Globus pallidus (tissue), 1 donor: ENCODE measurements around the gene PCCA.
A peak's percentile ranks its signal among the peaks of the same experiment; 100 is the strongest.
"Not testable (repeated sequence)": the region's sequence is repeated elsewhere in the genome, so short reads cannot be mapped to it uniquely, and the experiment has no call there.

Source experiments
- DNase-seq: peaks from one replicate; pipeline ENCODE4 v3.0.0-alpha.2; 2015; ENCODE audit warnings: low spot score

The PCCA gene

DNA sequence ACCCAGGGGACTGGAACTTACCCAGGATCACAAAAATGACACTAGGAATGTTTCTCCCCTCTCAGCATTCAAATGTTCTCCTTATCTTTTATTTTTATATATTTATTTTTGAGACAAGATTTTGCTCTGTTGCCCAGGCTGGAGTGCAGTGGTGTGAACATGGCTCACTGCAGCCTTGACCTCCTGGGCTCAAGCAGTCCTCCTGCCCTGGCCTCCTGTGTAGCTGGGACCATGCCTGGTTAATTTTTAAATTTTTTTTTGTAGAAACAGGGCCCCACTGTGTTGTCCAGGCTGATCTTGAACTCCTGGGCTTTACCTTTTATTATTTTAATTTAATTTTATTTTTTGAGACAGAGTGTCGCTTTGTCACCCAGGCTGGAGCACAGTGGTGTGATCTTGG lies 108.2 kb downstream of the PCCA start:
- no peak for DNase-seq

DNA sequence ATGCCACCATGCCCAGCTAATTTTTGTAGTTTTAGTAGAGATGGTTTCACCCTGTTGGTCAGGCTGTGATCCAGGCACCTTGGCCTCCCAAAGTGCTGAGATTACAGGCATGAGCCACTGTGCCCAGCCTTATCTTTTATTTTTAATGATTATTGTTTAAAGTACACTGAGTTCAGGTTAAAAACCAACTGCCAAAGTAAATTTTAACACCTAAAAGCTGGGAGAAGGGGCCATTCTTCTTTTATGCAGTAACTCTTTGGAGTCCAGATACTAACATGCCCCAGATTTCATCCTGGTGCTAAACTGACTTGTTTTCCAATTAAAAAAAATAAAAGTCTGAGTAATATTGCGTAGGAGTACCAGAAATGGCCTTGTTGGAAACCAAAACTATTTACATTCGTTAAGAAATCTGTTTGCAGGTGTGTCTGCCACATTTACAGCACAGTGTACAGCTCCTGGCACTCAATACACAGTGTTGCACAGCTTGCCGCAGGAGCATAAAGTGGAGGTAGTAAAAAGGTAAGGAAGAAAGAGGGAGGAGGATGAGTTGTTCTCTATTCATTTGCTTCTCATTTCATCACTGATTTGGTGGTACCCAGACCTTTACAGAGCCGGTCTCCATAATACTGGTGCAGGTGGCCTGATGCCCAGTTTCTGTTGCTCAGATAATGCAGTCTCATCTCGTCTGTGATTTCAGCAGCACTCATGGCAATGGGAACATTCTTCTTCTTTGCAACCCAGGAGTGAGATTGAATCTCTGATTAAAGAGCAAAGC lies 108.9 kb downstream of the PCCA start:
- no peak for DNase-seq

DNA sequence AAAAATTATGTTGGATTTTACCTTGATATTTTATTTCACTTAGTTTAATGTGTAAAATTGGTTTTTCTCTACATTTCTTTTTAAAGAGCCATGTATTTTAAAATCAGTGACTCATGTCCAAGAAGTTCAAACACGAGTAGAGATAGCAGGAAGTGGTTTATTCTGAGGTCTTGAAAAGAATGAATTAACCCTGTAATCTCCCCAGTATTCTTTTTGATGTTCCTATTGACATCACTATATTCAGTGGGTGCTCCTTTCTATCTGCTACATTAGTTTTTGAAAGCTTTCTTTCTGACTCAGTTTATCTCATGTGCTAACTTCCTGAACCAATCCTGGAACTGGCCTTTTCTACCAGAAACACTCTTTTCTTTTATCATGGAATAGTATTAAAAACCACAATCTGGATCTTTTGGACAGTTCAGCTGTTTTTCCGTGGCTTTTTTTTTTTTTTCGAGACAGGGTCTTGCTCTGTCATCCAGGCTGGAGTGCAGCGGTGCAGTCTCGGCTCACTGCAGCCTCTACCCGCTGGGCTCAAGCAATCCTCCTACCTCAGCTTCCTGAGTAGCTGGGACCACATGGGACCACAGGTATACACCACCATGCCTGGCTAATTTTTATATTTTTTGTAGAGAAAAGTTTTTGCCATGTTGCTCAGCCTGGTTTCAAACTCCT lies 114.9 kb downstream of the PCCA start:
- DNase-seq = no peak

DNA sequence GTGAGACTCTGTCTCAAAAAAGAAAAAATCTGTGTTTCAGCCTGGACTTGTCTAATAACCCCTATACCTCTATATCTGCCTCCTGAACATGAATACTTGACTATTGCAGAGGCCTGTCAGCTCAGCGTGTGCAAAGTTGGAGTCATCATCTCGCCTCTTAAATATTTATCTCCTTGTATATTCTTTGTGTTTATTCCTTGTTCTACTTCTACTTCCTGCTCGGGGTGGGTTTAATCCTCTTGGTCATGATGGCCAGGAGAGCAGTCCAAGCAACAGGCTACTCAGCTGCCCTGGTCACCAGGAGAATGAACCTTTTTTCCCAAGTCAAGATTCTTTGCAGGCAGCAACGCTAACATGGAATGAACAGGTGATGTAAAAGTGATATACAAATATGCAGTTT lies 119.1 kb downstream of the PCCA start:
- no peak for DNase-seq

DNA sequence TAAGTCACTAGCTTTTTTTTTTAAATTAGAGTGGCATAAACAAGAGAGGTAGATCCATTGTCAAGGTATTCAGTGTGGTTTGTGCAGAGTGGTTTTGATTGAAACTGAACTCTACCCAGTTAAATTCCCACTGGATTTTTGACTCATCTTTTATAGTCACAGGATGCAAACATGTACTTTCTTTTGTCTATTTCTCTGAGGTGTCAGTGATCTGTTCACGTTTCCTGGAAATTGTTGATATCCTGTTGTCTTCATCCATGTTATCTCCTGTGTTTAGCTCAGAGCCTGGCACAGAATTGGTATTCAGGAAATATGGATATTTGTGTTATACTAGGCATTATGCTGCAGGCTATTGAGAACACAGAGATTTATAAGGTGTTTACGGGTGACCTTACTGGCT lies 119.7 kb downstream of the PCCA start:
- DNase-seq = no peak

DNA sequence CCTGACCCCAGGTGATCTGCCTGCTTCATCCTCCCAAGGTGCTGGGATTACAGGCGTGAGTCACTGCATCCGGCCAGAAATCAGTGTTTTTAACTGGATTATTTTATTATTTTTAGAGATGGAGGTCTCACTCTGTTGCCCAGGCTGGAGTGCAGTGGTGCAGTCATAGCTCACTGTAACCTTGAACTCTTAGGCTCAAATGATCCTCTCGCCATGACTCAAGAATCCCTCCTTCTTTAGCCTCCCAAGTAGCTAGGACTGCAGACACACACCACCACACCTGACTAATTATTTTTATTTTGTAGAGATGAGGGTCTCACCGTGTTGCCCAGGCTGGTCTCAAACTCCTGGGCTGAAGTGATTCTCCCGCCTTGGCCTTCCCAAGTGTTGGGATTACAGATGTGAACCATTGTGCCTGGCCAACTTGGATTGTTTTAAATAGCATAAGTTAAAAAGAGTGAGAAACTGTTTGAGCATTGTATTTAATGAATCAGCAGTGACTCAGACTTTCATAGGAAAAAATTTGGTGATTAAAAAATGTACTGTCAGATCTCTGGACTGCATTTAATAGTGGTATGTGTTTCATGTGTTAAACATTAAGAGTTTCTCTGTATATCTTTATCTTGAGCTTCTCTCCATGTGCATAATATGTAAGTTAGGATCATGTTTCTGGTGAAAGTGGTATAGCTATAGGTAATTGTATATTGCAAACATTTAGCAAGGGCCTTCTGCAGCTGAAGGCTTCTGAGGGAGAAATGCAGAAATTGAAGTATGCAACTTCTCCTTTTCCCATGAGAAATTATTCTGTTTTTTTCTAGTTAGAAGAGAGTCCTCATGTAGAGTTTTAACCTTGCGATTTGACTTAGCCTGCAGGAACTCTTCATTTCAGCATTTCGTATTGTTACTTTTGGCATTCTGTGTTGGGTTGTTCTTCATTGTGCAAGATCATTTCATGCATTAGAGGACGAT lies 121.2 kb downstream of the PCCA start:
- DNase-seq = no peak

DNA sequence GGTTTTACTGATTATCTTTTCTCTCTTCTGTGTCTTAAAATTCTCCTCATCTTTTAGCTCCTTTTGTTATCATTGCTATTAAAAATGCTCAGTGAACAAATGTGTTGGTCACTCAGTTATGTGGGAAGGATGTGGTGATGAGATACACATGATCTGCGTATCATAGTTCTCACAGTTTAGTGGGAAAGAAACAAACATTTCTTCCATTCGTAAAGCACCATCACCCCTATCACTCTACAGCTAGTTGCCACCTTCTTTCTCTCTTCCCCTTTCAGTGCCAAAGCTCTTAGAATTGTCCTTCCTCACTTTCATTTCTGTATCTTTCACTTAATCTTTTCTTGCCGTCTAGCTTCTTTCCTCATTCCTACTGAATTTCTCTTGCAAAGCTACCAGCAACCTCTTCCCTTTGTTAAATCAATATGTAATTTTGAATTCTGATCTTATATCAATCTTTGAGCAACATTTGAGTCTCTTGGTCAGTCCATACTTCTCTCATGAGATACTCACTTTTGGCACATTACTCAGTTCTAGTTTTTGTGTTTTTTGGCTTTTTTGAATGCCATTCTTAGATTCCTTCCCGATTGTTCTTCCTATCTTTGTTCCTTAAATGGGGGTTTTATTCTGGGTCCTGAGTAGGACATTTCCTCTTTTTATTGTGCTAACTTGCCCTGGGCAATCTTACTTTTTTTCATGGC lies 122.3 kb downstream of the PCCA start:
- DNase-seq = no peak

DNA sequence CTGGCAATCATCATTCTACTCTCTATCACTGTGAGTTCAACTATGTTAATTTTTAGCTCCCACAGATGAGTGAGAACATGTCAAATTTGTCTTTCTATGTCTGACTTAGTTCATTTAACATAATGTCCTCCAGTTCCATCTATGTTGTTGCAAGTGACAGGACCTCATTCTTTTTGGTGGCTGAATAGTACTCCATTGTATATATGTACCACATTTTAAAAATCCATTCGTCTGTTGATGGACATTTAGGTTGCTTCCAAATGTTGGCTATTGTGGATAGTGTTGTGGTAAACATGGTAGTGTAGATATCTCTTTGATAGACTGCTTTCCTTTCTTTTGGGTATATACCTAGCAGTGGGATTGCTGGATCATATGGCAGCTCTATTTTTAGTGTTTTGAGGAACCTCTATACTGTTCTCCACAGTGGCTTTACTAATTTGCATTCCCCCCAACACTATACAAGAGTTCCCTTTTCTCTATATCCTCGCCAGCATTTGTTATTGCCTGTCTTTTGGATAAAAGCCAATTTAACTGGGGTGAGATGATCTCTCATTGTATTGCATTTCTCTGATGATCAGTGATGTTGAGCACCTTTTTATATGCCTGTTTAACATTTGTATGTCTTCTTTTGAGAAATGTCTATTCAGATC lies 124.1 kb downstream of the PCCA start:
- DNase-seq = no peak

DNA sequence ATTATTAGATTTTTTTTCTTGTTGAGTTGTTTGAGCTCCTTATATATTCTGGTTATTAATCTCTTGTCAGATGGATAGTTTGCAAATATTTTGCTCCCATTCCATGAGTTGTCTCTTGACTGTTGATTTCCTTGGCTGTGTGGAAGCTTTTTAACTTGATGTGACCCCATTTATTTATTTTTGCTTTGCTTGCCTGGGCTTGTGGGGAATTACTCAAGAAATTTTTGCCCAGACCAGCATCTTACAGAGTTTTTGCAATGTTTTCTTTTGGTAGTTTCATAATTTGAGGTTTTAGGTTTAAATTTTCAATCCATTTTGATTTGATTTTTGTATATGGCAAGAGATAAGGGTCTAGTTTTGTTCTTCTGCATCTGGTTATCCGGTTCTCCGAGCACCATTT lies 124.7 kb downstream of the PCCA start:
- DNase-seq = no peak

DNA sequence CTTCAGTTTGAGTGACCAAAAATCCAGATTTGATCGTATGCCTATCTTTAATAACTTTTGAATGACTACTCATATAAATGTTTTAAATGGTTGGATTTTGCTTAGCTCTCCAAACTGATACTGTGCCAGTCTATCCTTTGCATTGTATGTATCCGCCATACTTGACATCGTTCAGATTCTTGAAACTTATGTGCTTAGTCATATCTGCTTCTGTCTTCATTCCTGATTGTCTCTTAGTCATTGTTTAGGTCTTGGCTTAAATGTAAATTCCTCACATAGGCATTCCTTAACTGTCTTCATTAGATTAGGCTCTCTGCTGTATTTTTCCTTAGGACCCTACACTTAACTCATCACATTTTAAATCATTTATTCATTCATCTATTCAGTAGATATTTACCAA lies 126.0 kb downstream of the PCCA start:
- no peak for DNase-seq

DNA sequence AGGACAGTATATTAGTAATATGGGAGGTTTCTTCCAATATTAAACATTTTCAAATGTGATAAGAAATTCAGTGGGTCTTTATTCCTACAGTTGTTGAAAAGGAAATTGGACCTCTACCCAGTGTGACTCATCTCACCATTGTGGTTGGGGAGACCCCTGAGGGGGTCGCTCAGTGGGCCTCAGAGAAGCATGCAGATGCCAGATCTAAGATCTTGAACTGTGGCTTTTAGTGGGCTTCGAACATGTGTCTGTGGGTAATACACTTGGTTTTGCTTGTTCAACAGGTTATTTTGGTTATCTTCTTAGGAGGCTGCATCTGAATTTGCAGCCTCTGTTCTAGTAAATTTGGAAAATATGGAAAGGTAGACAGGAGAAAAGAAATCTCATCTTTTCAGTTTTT lies 132.3 kb downstream of the PCCA start:
- DNase-seq = no peak

DNA sequence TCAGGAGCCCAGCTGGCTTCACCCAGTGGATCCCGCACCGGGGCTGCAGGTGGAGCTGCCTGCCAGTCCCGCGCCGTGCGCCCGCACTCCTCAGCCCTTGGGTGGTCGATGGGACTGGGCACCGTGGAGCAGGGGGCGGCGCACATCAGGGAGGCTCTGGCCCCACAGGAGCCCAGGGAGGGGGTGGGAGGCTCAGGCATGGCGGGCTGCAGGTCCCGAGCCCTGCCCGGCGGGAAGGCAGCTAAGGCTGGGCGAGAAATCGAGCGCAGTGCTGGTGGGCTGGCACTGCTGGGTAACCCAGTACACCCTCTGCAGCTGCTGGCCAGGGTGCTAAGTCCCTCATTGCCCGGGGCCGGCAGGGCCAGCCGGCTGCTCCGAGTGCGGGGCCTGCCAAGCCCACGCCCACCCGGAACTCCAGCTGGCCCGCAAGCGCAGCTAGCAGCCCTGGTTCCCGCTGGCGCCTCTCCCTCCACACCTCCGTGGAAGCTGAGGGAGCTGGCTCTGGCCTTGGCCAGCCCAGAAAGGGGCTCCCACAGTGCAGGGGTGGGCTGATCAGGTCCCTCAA lies 135.2 kb downstream of the PCCA start:
- DNase-seq = not testable (repeated sequence)

DNA sequence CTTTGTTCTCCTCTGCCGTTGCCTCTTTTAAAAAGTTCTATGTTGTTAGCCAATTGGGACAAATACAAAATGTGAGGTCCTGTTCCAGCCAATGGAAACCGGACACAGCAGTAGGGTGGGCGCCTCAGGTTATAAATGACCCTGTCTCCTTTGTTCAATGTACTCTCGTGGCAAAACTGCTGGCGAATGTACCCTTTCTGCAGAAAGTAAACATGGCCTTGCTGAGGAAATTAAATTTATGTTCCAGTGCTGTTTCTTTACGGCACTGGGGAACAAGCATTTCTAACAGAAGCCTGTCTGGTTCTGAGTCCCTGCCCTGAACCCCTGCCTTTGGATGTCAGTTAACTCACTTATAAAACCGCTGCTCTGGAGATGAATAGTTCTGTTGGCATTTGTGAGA lies 140.7 kb downstream of the PCCA start:
- DNase-seq = no peak

DNA sequence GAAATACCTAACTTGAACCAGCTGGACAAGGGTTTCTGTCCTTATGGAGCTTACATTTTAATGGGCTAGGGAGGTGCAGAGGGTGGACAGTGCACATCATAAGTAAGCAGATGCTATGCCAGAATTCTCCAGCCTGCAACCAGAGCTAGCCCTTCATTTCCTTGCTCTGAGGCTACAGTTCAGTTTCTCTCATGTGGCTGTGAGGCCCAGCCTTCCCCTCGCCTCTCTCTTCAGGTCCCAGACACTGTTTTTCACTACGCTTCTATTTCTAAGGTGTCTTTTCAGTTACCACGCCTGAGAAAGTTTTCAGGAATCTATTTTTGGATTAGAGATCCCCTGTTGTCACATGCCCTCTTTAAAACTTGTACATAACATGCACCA lies 141.9 kb downstream of the PCCA start:
- no peak for DNase-seq

DNA sequence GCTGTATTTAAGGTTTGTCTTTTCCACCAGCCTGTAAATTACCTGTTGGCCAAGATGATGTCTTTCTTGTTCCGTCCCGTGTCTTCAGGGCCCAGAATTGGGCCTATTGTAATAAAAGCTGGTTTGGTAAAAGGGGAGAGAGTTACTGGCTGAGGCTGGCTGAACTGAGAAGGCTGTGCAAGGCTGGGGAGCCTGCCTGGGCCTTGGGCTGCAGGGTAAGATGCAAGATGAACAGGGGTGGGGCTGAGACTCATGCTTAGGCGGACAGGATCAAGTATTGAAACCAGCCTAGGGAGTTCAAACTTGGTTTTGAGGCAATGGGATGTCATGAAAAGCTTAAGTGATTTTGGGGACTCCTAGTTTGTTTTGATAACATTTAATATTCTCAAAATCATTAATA lies 142.3 kb downstream of the PCCA start:
- DNase-seq = no peak

DNA sequence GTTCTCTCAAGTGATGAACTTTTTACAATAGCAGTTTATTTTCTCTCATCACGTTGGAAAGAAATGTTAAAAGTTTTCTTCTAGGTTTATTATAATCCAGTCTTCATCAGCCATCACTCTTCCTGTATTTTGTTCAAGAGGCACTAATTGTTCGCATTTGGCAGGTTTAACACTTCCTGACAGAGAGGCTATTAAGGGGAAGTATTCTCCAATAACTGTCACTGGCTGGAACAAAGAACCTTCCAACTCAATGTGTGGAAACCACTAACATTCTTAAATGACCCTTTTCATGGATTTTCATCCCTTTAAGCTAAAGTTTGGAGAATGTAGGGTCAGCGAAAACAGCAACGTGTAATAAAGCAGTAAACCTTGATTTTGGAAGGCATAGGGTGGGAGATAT lies 145.1 kb downstream of the PCCA start:
- no peak for DNase-seq

DNA sequence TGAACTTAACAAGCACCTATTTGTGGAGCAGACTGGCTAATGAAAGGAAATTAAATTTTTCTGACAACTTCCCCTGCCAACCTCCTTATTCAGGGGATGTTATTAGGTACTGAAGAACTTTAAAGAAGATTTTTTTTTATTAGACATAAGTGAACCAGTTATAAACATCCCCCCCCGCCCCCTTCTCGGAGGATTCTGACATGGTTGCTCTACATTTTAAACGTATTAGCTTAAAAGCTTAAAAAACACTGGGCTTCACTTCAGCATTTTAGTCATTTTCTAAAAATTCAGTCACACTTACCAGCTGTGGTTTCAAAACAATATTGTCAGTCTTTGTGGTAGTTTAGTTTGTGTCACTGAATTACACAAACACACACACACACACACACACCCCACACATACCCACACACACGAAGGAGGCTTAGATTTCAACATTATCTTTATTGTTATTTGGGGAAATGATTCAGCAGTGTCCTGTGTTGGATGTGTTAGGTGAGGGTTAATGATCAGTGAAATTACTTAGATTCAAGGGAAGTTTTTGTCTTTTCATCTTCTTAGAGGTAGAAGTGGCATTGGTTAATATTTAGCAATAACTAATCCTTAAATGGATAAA lies 145.7 kb downstream of the PCCA start:
- DNase-seq = no peak

DNA sequence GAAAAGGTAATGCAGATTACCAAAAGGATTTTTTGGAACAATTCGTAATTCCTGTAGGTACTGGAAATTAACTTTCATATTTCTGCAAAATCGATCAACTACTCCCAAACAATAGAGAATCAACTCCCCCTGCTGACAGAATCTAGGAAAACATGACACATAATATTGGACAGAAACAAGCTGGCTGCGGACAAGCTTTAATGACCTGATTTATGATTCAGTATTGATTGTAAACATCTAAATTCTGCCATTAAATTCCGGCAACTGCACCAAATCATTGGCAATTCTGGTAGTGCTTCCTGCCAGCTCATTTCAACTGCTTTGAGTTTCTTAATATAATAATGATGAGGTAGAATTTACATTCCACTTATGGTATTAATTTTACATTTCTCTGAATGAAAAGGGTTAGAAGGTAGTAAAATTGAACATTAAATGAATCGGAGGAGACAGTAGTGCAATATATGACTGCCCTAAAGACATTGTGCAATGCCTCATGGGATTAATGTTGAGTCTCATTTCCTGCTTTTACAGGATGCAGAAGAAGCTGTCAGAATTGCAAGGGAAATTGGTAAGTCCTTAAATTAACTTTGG lies 146.5 kb downstream of the PCCA start:
- peak; percentile 26 for DNase-seq

DNA sequence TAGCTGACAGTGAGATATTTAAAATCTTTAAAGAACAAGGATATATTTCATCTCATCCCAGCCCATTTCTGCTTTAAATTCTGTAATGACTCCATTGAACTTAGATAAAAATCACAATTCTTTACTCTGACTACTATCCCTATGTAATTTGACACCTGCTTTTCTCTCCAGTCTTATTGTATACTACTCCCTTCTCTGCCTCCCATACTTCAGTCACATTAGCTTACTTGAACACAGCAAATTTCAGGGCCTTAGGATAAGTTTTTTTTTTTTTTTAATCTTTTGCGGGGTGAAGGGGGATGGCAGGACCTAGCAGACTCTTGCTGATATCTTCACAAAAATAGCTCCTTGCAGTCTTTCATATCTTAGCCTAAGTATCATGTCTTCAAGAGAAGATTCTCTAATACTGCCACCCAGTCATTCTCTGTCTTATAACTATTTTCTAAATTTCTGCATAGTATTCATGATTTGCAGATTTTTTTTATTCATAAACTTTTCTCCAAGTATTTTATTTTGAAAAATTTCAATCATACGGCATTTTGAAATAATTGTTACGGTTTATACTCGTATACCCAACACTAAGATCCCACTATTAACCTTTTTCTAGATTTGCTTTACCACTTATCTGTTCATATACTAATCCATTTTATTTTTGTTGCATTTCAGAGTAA lies 151.4 kb downstream of the PCCA start:
- no peak for DNase-seq

DNA sequence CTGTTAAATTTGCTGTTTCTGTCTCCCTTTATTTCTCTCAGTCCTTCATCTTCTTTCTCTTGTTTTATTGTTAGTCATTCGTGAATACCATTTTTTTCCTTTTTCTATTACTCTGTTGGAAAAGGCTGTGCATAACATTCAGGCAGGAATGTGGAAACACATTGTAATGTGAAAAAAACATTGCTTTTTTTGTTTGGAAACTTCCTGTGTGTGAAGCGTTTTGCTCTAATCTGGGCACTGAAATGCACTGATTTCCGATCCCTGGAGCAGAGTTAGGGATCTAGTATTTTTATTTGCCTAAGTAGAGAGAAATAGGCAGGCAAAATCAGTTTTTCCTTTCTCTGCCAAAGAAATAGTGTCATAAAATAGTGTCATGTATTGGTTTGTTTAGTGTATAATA lies 155.5 kb downstream of the PCCA start:
- no peak for DNase-seq
